K562 (cell line): ENCODE measurements around the gene ERBB3. TPM values are rescaled to one million over a fixed set of nuclear protein-coding genes. Genes with fewer than 3 reads are reported as not detected.

ENCODE experiments used
- ATF1 ChIP-seq, 2 experiments: fragments of 450-650 bp in 1 of 2; IDR thresholded peaks; 2 replicates each; pipeline ENCODE4 v1.6.1; 2016; ENCODE audit warnings: missing compliant biosample characterization in 1 of 2, missing genetic modification characterization in 1 of 2
- CBFA2T3 ChIP-seq: fragments of 450-650 bp; IDR thresholded peaks from 2 replicates; pipeline ENCODE4 v1.6.1; 2017
- CREB1 ChIP-seq, 2 experiments: sonication (generic) in 1 of 2; formaldehyde crosslinking in 1 of 2; IDR thresholded peaks; 2 replicates each; pipeline versions ENCODE4 v1.6.1 to v1.8.0; 2012 to 2022; ENCODE audit warnings: inconsistent platforms in 1 of 2, mild to moderate bottlenecking in 1 of 2, missing genetic modification reagents in 1 of 2, moderate library complexity in 1 of 2
- ERF ChIP-seq: fragments of 450-650 bp; formaldehyde crosslinking; IDR thresholded peaks from 2 replicates; pipeline ENCODE4 v1.4.0; 2020; ENCODE audit warnings: mild to moderate bottlenecking, mixed read lengths
- HDAC2 ChIP-seq: fragments of 450-650 bp; IDR thresholded peaks from 2 replicates; pipeline ENCODE4 v1.6.1; 2016; ENCODE audit warnings: mild to moderate bottlenecking
- KLF13 ChIP-seq: fragments of 450-650 bp; IDR thresholded peaks from 2 replicates; pipeline ENCODE4 v1.6.1; 2016; ENCODE audit warnings: missing genetic modification characterization, low read depth, mild to moderate bottlenecking, missing compliant biosample characterization, moderate library complexity, borderline replicate concordance
- MAFG ChIP-seq: fragments of 450-650 bp; conservative IDR thresholded peaks from 2 replicates; pipeline ENCODE4 v1.6.1; 2016; ENCODE audit warnings: missing genetic modification characterization, missing compliant biosample characterization
- POLR2H ChIP-seq: IDR thresholded peaks from 2 replicates; pipeline ENCODE4 v1.6.1; 2016; ENCODE audit warnings: missing genetic modification characterization, low read depth, mild to moderate bottlenecking, control low read depth, missing compliant biosample characterization, moderate library complexity
- RBM17 ChIP-seq: fragments of 200-400 bp; formaldehyde crosslinking; IDR thresholded peaks from 2 replicates; pipeline ENCODE4 v1.6.1; 2017; ENCODE audit warnings: low read depth, mild to moderate bottlenecking, low read length, borderline replicate concordance
- RCOR1 ChIP-seq, 2 experiments: IDR thresholded peaks; 2 replicates each; pipeline ENCODE4 v1.6.1; 2012; ENCODE audit warnings: low read depth in 2 of 2, low read length in 2 of 2, borderline replicate concordance in 1 of 2, improper control_type of control experiment in 1 of 2
- ZNF277 ChIP-seq: fragments of 250-450 bp; sonication (Bioruptor Pico); IDR thresholded peaks from 2 replicates; pipeline ENCODE4 v1.8.0; 2022; ENCODE audit warnings: inconsistent platforms, mild to moderate bottlenecking, moderate library complexity, borderline replicate concordance
- ZNF347 ChIP-seq: fragments of 450-650 bp; formaldehyde crosslinking; IDR thresholded peaks from 2 replicates; pipeline ENCODE4 v1.4.0; 2020; ENCODE audit warnings: low read depth, mild to moderate bottlenecking, moderate library complexity
- ZNF436 ChIP-seq: fragments of 250-450, 450-650 bp; sonication (Bioruptor Pico); formaldehyde crosslinking; IDR thresholded peaks from 2 replicates; pipeline ENCODE4 v1.7.0; 2020; ENCODE audit warnings: mild to moderate bottlenecking
- polyA plus RNA-seq, 8 experiments: library from polyadenylated mRNA; depleted of rRNA in 4 of 8; stranded (reverse) in 5 of 8; unstranded in 3 of 8; fragments of >200 nt; fragmentation: Nextera tagmentation in 2 of 8; fragmentation: Illumina TruSeq in 1 of 8; extraction: Ambion mirVana in 2 of 8; extraction: Trizol in 1 of 8; gene quantifications; 2 replicates each; pipeline versions ENCODE4 v1.2.1 to v1.2.3, GENCODE V29; 2011 to 2014; ENCODE audit warnings: inconsistent platforms in 1 of 8, missing spikeins in 1 of 8
- total RNA-seq, 7 experiments: library from RNA; depleted of rRNA in 6 of 7; stranded (reverse); fragments of >200 nt in 6 of 7; fragmentation: Illumina TruSeq in 2 of 7; extraction: Trizol in 2 of 7; gene quantifications; 2 replicates each; pipeline versions ENCODE4 v1.2.1 to v1.2.3, GENCODE V29; 2011 to 2021; ENCODE audit warnings: low replicate concordance in 1 of 7
- TF ChIP-seq, protein P1 (sequence below): sonication (generic); formaldehyde crosslinking; IDR thresholded peaks from 2 replicates; pipeline ENCODE4 v1.8.0; 2022; ENCODE audit warnings: mild to moderate bottlenecking, missing genetic modification reagents, borderline replicate concordance
- TF ChIP-seq, protein P2 (sequence below): sonication (generic); formaldehyde crosslinking; IDR thresholded peaks from 2 replicates; pipeline ENCODE4 v1.8.0; 2023; ENCODE audit warnings: mild to moderate bottlenecking, missing genetic modification reagents
- TF ChIP-seq, protein P3 (sequence below): fragments of 250-450 bp; sonication (Bioruptor Pico); IDR thresholded peaks from 2 replicates; pipeline ENCODE4 v1.5.0; 2021

ERBB3 gene
- total and polyA plus RNA-seq, 9 of the 15 experiments (the other 6 are each of a cell fraction or from before 2014, with no cell fraction given), result 1.5 to 5.4 (median 3.8) TPM

DNA sequence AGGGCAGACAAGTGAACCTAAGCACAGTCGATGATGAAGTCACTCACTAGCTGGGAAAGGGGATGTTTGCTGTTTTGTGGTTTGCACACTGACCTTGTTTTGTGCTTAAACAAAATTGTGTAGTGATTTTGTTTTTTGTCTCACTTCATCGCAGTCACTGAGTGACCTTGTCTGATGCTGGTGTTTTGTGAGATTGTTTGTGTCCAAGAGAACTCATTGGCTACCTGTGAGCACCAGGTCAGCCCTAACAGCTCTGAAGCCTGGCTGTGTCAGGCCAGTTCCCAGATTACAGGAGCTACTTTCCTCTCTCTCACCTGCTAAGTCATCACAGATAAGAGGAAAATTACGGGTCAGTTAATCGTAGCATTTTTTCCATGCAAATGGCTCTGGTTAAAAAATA, 44.2 kb downstream of the ERBB3 start (continued):
- no peak for TF ChIP-seq CREB1 (IDR thresholded peaks at IDR 0.05)
- TF ChIP-seq CREB1 (CRISPR knock-in tag; IDR thresholded peaks at IDR 0.05), result no peak
- no peak for TF ChIP-seq MAFG (tag)
- TF ChIP-seq POLR2H (tag), result no peak
- peak; percentile 59 for TF ChIP-seq CBFA2T3
- TF ChIP-seq ATF1 (CRISPR knock-in tag; IDR thresholded peaks at IDR 0.05), result no peak
- 0 out of 2 replicates have a peak, but pooled peaks have one; percentile 21 for TF ChIP-seq ATF1 (tag; IDR thresholded peaks at IDR 0.05)
- TF ChIP-seq ZNF347 (CRISPR knock-in tag), result no peak
- TF ChIP-seq ERF (CRISPR knock-in tag), result no peak
- TF ChIP-seq, protein P1, sequence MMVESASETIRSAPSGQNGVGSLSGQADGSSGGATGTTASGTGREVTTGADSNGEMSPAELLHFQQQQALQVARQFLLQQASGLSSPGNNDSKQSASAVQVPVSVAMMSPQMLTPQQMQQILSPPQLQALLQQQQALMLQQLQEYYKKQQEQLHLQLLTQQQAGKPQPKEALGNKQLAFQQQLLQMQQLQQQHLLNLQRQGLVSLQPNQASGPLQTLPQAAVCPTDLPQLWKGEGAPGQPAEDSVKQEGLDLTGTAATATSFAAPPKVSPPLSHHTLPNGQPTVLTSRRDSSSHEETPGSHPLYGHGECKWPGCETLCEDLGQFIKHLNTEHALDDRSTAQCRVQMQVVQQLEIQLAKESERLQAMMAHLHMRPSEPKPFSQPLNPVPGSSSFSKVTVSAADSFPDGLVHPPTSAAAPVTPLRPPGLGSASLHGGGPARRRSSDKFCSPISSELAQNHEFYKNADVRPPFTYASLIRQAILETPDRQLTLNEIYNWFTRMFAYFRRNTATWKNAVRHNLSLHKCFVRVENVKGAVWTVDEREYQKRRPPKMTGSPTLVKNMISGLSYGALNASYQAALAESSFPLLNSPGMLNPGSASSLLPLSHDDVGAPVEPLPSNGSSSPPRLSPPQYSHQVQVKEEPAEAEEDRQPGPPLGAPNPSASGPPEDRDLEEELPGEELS, result 0 out of 2 replicates have a peak, but pooled peaks have one; percentile 17
- TF ChIP-seq ZNF277 (CRISPR knock-in tag), result no peak
- TF ChIP-seq HDAC2, result no peak
- no peak for TF ChIP-seq ZNF436
- peak in 1 of 2 experiments; percentile 52; a peak in 1 of 4 replicates for TF ChIP-seq RCOR1 (IDR thresholded peaks at IDR 0.05; ENCODE audit: borderline replicate concordance in 1 of 2, low read depth in 2 of 2, low read length in 2 of 2)
- TF ChIP-seq RBM17, result no peak
- TF ChIP-seq, protein P2, sequence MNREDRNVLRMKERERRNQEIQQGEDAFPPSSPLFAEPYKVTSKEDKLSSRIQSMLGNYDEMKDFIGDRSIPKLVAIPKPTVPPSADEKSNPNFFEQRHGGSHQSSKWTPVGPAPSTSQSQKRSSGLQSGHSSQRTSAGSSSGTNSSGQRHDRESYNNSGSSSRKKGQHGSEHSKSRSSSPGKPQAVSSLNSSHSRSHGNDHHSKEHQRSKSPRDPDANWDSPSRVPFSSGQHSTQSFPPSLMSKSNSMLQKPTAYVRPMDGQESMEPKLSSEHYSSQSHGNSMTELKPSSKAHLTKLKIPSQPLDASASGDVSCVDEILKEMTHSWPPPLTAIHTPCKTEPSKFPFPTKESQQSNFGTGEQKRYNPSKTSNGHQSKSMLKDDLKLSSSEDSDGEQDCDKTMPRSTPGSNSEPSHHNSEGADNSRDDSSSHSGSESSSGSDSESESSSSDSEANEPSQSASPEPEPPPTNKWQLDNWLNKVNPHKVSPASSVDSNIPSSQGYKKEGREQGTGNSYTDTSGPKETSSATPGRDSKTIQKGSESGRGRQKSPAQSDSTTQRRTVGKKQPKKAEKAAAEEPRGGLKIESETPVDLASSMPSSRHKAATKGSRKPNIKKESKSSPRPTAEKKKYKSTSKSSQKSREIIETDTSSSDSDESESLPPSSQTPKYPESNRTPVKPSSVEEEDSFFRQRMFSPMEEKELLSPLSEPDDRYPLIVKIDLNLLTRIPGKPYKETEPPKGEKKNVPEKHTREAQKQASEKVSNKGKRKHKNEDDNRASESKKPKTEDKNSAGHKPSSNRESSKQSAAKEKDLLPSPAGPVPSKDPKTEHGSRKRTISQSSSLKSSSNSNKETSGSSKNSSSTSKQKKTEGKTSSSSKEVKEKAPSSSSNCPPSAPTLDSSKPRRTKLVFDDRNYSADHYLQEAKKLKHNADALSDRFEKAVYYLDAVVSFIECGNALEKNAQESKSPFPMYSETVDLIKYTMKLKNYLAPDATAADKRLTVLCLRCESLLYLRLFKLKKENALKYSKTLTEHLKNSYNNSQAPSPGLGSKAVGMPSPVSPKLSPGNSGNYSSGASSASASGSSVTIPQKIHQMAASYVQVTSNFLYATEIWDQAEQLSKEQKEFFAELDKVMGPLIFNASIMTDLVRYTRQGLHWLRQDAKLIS, result no peak
- no peak for TF ChIP-seq KLF13
- TF ChIP-seq, protein P3, sequence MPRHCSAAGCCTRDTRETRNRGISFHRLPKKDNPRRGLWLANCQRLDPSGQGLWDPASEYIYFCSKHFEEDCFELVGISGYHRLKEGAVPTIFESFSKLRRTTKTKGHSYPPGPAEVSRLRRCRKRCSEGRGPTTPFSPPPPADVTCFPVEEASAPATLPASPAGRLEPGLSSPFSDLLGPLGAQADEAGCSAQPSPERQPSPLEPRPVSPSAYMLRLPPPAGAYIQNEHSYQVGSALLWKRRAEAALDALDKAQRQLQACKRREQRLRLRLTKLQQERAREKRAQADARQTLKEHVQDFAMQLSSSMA, result no peak
